ENCODE results near the gene TMPRSS5. TPM values are rescaled to one million over a fixed set of nuclear protein-coding genes. Genes with fewer than 3 reads are reported as not detected.

The TMPRSS5 gene
- total and polyA plus RNA-seq, 2 of the 13 experiments (the other 11 are each of a cell fraction or from before 2014, with no cell fraction given) = 0.40 to 0.96 TPM

GRCh38 chr11:113705871-113706655, at the start of gene TMPRSS5 (continued):
- TF ChIP-seq, protein P1, sequence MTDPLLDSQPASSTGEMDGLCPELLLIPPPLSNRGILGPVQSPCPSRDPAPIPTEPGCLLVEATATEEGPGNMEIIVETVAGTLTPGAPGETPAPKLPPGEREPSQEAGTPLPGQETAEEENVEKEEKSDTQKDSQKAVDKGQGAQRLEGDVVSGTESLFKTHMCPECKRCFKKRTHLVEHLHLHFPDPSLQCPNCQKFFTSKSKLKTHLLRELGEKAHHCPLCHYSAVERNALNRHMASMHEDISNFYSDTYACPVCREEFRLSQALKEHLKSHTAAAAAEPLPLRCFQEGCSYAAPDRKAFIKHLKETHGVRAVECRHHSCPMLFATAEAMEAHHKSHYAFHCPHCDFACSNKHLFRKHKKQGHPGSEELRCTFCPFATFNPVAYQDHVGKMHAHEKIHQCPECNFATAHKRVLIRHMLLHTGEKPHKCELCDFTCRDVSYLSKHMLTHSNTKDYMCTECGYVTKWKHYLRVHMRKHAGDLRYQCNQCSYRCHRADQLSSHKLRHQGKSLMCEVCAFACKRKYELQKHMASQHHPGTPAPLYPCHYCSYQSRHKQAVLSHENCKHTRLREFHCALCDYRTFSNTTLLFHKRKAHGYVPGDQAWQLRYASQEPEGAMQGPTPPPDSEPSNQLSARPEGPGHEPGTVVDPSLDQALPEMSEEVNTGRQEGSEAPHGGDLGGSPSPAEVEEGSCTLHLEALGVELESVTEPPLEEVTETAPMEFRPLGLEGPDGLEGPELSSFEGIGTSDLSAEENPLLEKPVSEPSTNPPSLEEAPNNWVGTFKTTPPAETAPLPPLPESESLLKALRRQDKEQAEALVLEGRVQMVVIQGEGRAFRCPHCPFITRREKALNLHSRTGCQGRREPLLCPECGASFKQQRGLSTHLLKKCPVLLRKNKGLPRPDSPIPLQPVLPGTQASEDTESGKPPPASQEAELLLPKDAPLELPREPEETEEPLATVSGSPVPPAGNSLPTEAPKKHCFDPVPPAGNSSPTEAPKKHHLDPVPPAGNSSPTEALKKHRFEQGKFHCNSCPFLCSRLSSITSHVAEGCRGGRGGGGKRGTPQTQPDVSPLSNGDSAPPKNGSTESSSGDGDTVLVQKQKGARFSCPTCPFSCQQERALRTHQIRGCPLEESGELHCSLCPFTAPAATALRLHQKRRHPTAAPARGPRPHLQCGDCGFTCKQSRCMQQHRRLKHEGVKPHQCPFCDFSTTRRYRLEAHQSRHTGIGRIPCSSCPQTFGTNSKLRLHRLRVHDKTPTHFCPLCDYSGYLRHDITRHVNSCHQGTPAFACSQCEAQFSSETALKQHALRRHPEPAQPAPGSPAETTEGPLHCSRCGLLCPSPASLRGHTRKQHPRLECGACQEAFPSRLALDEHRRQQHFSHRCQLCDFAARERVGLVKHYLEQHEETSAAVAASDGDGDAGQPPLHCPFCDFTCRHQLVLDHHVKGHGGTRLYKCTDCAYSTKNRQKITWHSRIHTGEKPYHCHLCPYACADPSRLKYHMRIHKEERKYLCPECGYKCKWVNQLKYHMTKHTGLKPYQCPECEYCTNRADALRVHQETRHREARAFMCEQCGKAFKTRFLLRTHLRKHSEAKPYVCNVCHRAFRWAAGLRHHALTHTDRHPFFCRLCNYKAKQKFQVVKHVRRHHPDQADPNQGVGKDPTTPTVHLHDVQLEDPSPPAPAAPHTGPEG (CRISPR knock-in tag; IDR thresholded peaks at IDR 0.05) = no peak
- TF ChIP-seq ZNF124 (CRISPR knock-in tag; IDR thresholded peaks at IDR 0.05) = no peak
- TF ChIP-seq AHR (CRISPR knock-in tag; IDR thresholded peaks at IDR 0.05) = no peak
- no peak for TF ChIP-seq GATA4 (IDR thresholded peaks at IDR 0.05; ENCODE audit: borderline replicate concordance, low read depth)
- no peak for TF ChIP-seq ZNF710 (CRISPR knock-in tag; IDR thresholded peaks at IDR 0.05; ENCODE audit: borderline replicate concordance)
- no peak for TF ChIP-seq ZNF44 (CRISPR knock-in tag; IDR thresholded peaks at IDR 0.05)
- TF ChIP-seq JUN (CRISPR knock-in tag; IDR thresholded peaks at IDR 0.05) = no peak
- no peak for TF ChIP-seq LCORL (IDR thresholded peaks at IDR 0.05)
- peak; percentile 26; the same call in 1 of the 2 replicates for TF ChIP-seq LCORL (CRISPR knock-in tag; IDR thresholded peaks at IDR 0.05)
- TF ChIP-seq CBX1 (IDR thresholded peaks at IDR 0.05; ENCODE audit: low read depth) = no peak
- no peak for TF ChIP-seq NONO (IDR thresholded peaks at IDR 0.05)
- TF ChIP-seq NONO (CRISPR knock-in tag; conservative IDR thresholded peaks at IDR 0.05) = 0 out of 2 replicates have a peak, but pooled peaks have one; percentile 18
- TF ChIP-seq, protein P2, sequence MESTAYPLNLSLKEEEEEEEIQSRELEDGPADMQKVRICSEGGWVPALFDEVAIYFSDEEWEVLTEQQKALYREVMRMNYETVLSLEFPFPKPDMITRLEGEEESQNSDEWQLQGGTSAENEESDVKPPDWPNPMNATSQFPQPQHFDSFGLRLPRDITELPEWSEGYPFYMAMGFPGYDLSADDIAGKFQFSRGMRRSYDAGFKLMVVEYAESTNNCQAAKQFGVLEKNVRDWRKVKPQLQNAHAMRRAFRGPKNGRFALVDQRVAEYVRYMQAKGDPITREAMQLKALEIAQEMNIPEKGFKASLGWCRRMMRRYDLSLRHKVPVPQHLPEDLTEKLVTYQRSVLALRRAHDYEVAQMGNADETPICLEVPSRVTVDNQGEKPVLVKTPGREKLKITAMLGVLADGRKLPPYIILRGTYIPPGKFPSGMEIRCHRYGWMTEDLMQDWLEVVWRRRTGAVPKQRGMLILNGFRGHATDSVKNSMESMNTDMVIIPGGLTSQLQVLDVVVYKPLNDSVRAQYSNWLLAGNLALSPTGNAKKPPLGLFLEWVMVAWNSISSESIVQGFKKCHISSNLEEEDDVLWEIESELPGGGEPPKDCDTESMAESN (CRISPR knock-in tag; conservative IDR thresholded peaks at IDR 0.05) = no peak
- TF ChIP-seq PPARG (CRISPR knock-in tag; conservative IDR thresholded peaks at IDR 0.05) = 0 out of 2 replicates have a peak, but pooled peaks have one; percentile 37
- TF ChIP-seq XRCC5 (optimal IDR thresholded peaks at IDR 0.05; ENCODE audit: low read length) = peak; percentile 51
- no peak for TF ChIP-seq ZNF687 (CRISPR knock-in tag; IDR thresholded peaks at IDR 0.05)
